Globus pallidus (tissue), 1 donor: ENCODE results near the gene USP25.

ENCODE experiments used
- DNase-seq: peaks from one replicate; pipeline ENCODE4 v3.0.0-alpha.2; 2015; ENCODE audit warnings: low spot score

USP25 gene

GRCh38 chr21:15763359-15763758 lies 33.6 kb downstream of the USP25 start:
- no peak for DNase-seq

DNA sequence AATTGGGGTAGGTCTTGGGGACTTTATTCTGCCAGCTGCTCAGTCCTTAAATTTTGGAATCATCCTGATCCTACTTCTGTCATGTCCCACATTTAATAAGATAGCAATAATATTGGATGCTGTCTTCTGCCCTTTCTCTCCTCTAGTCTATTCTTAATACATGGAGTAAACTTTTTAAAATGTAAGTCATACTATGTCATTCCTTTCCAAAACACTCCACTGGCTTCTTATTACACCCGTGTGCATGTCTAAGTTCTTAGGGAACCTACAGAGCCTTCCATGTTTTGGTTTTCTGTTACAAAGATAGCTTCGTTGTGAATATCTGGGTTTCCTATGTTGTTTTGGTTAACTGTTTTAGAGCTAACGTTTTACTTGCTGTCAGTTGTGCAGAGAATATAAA lies 35.1 kb downstream of the USP25 start:
- no peak for DNase-seq

- DNase-seq = no peak
These were observed 37.3 kb downstream of the USP25 start for GRCh38 chr21:15766952-15767603.

DNA sequence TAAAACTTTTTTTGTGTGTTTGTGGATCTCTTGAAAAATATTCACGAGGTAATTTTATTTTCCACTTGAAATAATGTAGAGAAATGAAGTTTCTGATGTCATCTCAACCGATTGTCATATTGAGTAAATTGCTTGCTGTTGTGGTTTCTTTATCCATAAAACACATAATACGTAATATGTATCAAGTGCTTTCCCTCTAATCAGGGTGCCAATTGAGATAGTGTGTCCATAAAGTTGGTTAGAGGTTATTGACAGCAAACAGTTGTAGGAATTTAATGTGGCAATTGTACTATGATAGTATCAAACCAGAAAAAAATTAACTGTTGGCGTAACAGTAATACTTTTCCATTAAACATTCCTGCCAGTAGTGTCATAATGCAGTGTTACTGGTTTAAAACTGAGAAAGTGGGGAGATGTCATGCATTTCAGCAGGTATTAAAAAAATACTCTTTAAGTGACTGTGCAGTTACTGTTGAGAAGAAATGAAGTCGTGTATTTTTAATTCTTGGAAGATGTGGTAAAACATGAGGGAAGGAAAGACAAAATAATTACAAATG lies 38.3 kb downstream of the USP25 start:
- no peak for DNase-seq

DNA sequence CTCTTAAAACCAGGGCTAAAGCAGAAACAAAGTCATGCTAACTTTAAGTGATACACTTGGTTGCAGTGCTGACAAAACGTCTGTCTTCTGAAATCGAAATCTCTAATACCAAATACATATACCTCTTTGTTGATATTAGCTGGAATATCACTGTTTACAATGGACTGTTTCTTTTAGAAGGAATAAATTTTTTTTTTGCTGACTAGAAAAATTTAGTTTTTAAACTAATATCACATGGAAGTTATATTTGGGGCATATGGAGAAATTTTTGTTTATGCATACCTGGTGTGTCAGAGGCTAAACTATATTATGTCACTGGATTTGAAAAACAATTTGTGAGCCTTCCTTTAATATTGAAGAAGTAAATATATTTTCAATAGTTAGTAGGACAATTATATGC lies 39.1 kb downstream of the USP25 start:
- DNase-seq = no peak

DNA sequence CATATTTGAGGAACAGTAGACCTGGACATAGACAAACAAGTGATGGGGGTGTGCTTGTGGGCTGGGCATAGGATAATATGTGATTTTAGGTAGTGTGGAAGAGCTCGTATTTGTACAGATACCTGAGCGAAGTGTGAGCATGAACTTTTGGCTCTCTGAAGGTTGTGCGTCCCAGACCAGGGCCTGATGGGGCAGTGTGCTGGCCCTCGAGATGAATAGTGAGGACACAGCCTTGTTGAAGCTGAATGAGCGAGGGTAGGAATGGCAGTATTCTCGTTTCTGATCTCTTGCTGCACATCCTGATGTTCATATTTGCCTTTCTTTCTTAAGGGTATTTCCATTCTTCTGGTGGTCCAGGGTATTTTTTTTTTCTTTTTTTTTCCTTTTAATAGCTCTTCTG lies 41.5 kb downstream of the USP25 start:
- no peak for DNase-seq

DNA sequence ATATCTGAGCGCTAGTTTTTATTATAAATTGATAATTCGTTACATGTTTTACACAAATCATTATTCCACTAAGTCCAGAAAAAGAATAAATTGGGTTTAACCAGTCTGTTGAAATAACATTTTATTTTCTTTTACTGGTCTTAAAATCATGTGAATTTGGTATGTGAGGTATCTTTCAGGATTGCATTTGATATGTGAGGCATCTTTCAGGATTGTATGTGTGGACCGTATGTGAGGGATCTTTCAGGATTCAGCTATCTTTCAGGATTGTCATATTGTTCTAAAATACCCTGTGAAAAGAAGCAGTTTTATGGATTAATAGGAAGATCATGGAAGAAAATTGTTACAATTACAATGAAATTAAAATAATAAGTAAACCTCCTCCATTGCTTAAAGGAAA lies 42.9 kb downstream of the USP25 start:
- DNase-seq = no peak

- DNase-seq = no peak
These were observed 44.8 kb downstream of the USP25 start for GRCh38 chr21:15774590-15774989.

- DNase-seq = no peak
These were observed 45.5 kb downstream of the USP25 start for GRCh38 chr21:15775291-15775690.

- no peak for DNase-seq
These were observed 46.2 kb downstream of the USP25 start for GRCh38 chr21:15775981-15776380.

DNA sequence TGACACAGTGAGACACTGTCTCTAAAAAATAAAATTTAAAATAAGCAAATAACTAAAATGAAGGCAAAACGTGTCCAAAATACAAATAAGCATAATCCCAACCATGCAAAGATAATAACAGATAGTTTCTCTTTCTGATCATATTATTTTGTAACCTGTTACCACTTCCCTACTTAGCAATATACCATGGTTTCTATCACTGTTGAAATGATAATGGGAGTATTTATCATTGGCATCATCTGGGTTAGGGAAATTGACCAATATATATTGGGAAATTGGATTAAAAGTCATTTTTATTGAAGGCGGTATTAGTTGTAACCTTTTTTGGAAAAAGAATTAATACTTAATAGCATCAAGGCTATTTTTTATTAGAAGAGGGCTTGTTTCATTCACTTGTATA lies 47.0 kb downstream of the USP25 start:
- no peak for DNase-seq

DNA sequence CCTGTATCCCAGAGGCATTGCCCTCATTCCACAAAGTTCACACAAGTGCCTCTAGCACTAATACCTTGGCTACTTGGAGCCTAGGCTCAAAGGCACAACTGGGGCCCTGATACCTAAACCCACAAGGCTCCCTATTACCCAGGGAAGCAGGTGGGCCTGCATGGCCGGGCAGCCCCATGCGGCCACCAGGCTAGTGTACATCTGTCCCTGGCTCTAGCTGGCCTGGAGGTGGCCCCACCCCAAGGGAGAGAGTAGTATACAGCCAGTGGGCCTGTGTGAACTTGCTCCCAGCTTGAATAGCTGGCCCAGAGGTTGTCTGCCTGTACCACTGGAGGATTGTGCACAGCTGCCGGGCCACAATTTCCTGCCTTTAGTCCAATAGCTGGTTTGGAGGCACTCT lies 52.2 kb downstream of the USP25 start:
- no peak for DNase-seq

DNA sequence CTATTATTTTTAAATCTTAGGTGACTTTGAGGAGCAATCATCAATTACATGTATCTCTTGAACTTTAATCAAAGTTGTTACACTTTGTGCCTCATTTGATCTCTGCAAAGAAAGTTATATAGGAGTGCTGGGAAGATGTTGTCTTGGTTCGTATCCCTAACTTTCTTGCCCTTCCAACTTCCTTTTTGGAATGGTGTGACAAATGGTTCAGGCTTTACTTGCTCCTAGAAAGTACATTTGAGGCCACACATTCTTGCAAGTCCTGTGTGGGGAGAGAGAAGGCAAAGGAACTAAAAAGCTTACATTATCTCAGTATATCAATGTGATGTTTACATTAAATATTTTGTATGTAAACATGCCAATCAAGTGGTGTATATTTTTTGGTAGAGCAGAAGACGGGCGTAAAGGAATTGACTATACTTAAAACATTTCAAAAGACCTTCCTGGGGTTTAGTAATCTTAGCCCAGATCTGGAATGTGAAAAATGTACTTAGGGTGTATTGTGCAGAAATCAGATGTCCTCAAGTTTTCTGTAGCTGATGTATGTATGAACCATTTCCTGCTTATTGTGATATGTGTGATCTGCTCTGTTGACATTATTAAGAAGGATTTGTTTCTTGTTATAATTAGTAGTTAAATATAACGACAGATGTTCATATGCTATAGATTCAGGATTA lies 59.2 kb downstream of the USP25 start:
- no peak for DNase-seq

GRCh38 chr21:15793109-15793508 lies 63.3 kb downstream of the USP25 start:
- no peak for DNase-seq

DNA sequence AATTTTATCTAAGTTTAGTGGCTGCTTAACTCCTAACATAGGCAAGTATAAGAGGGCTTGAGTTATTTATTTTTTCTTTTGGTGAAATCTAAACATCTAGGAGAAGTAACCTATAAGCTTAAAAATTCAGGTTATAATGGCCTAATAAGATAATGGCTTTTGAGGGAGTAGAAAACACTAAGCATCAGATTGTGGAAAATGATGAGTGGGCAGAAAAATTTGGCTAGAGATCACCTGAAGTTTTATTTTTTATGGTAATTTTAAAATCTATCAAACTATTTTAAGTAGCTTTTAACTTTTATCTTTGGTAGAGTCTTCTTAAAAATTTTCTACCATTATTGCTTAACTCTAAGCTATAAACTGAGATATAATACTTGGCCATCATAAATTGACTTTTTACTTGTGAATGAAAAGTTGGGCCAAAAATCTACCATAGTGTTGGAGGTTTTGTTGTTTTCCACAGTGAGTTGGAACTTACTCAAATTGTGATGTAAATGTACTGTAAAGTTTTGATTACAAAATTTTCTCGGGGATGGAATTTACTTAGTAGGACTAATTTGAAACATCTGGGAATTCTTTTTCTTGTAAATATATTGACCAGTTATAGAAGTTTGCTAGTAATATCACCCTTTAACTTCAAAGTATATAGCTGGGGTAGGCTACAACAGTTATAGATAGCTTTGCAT lies 63.9 kb downstream of the USP25 start:
- no peak for DNase-seq

DNA sequence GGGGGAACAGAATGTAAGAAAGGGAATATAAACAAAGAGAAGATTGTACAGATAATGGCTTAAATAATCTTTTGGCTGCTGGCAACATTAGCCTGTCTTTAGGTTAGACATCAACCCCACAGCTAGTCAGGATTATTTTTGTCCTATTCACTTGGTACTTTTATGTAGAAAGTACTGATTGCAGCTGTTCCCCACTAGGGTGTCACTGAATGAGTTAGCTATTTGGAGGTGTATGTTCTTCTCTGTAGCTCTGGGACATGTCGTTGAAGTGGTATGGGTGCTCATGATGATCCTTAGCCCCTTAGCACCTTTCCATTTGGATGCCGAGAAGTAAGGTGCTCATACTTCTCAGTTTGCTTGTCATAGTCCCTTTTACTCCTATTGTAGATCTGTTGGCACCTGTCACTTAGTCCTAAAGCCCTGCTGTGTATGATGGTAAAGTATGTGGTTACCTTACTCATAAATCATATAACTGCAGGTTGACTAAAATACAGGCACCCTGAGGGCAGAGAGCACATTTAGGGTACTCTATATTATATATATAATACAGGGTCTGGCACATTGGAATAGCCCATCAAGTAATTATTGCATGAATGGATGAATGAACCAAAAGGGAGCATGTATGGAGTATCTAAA lies 64.6 kb downstream of the USP25 start:
- no peak for DNase-seq

DNA sequence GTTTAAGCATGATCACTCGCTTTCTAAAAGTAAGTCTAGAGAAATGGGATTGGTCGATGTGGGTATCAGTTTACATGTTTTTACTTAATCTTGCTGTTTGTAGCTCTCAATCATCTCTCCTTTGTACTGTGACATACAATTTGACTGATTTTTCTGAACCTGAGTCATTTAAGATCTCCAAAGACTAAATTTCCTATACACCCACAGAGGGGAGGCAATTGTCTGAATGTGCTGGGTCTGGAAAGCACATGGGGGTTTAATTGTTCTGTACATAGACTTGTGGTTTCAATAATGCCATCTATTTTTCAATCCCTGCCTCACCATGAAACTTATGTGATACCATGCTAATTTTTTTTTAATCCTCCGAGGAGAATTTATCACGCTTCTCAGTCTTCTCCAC lies 65.8 kb downstream of the USP25 start:
- no peak for DNase-seq

DNA sequence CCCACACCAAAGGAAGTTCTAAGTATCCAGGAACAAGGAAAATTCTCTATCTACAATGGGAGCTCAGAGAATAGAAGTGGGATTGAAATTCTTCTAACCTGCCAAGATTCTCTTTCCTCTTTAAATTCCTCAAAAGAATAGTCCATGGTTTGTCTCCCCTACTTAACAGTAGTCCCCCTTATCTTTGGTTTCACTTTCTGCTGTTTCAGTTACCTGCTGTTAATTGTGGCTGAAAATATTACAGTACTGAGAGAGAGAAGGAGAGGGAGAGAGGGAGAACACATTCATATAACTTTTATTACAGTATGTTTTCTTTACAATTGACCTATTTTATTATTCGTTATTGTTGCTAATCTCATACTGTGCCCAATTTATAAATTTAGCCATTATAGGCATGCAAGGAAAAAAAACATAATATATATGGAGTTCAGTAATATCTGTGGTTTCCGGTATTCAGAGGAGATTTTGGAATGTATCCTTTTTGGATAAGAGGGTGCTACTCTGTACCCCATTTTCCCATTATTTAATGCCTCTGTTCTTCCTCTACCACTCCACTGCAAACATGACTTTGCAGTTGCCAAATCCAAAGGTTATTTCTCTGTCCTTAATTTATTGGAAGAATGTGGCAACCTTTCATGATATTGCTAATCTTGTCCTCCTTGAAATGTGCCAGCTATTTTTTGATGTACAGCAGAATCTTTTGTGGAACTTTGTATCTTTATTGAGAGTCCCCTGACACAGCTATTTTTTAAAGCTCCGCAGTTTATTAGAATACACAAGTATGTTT lies 68.0 kb downstream of the USP25 start:
- no peak for DNase-seq

- no peak for DNase-seq
These were observed 71.6 kb downstream of the USP25 start for GRCh38 chr21:15801352-15801863.

- peak; percentile 90 for DNase-seq
These were observed 74.6 kb downstream of the USP25 start for GRCh38 chr21:15804247-15805005.

DNA sequence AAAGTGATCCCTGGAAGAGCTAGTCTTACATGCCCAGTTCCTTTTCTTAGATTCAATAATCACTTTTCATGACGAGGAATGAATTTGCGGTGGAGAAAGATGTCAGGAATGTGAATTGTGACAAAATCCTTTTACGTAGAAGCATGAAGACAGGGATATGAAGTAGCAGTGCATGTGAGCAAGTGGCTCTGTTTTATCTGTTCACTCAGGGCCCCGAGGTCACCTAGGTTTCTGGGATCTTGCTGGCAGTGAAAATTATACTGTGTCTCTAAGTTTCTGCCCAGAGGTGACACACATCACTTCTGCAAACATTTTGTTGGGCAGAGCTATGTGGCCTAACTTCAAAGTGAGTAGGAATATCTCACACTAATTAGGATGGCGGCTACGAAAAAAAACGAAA lies 79.3 kb downstream of the USP25 start:
- DNase-seq = no peak
